H9 (cell line): ENCODE measurements around the gene RAPGEF3. TPM values are rescaled to one million over a fixed set of nuclear protein-coding genes. Genes with fewer than 3 reads are reported as not detected.

Experiments used
- DNase-seq: peaks from one replicate; pipeline ENCODE4 v3.0.0-alpha.2; 2017
- H2AFZ ChIP-seq: one replicate; pipeline ENCODE4 v1.6.1; 2013; ENCODE audit warnings: mild to moderate bottlenecking, low read length, control low read depth, moderate library complexity
- H2AK5ac ChIP-seq: 2 replicates; pipeline ENCODE4 v1.6.1; 2013; ENCODE audit warnings: low read length, control low read depth, mixed read lengths; ENCODE audit not compliant: insufficient read length
- H2BK120ac ChIP-seq: one replicate; pipeline ENCODE4 v1.6.1; 2013; ENCODE audit warnings: low read depth, mild to moderate bottlenecking, low read length, control low read depth, inconsistent platforms; ENCODE audit not compliant: poor library complexity, severe bottlenecking
- H2BK12ac ChIP-seq: 2 replicates; pipeline ENCODE4 v1.6.1; 2013; ENCODE audit warnings: low read length, control low read depth, mixed read lengths, low read depth; ENCODE audit not compliant: insufficient read length
- H2BK15ac ChIP-seq: 2 replicates; pipeline ENCODE4 v1.6.1; 2013; ENCODE audit warnings: low read depth, low read length, control low read depth
- H2BK20ac ChIP-seq: one replicate; pipeline ENCODE4 v1.6.1; 2013; ENCODE audit warnings: low read depth, mild to moderate bottlenecking, low read length, control low read depth, inconsistent platforms; ENCODE audit not compliant: poor library complexity, severe bottlenecking
- H2BK5ac ChIP-seq: 2 replicates; pipeline ENCODE4 v1.6.1; 2013; ENCODE audit warnings: low read length, control low read depth, mixed read lengths; ENCODE audit not compliant: insufficient read length
- H3K14ac ChIP-seq: 2 replicates; pipeline ENCODE4 v1.6.1; 2013; ENCODE audit warnings: low read length, control low read depth; ENCODE audit not compliant: insufficient read depth
- H3K18ac ChIP-seq: 2 replicates; pipeline ENCODE4 v1.6.1; 2013; ENCODE audit warnings: low read depth, mild to moderate bottlenecking, mixed read lengths, low read length, control low read depth; ENCODE audit not compliant: insufficient read length
- H3K23ac ChIP-seq: 2 replicates; pipeline ENCODE4 v1.6.1; 2013; ENCODE audit warnings: low read length, control low read depth, mixed read lengths, low read depth; ENCODE audit not compliant: insufficient read length
- H3K23me2 ChIP-seq: 2 replicates; pipeline ENCODE4 v1.6.1; 2013; ENCODE audit warnings: low read depth, mild to moderate bottlenecking, mixed read lengths, low read length, control low read depth; ENCODE audit not compliant: insufficient read length, poor library complexity, severe bottlenecking
- H3K27ac ChIP-seq: 2 replicates; pipeline ENCODE4 v1.5.1; 2013; ENCODE audit warnings: low read length, control low read depth, mixed read lengths, low read depth; ENCODE audit not compliant: insufficient read length
- H3K27me3 ChIP-seq: 2 replicates; pipeline ENCODE4 v1.6.1; 2013; ENCODE audit warnings: low read length, control low read depth, inconsistent platforms; ENCODE audit not compliant: insufficient read depth
- H3K4ac ChIP-seq: 2 replicates; pipeline ENCODE4 v1.6.1; 2013; ENCODE audit warnings: low read depth, mild to moderate bottlenecking, control low read depth, inconsistent platforms, low read length, moderate library complexity
- H3K4me1 ChIP-seq: 2 replicates; pipeline ENCODE4 v1.6.1; 2013; ENCODE audit warnings: low read length, control low read depth, inconsistent platforms; ENCODE audit not compliant: insufficient read depth
- H3K4me2 ChIP-seq: 2 replicates; pipeline ENCODE4 v1.6.1; 2013; ENCODE audit warnings: low read length, control low read depth, mixed read lengths; ENCODE audit not compliant: insufficient read length, insufficient read depth
- H3K56ac ChIP-seq: 2 replicates; pipeline ENCODE4 v1.6.1; 2013; ENCODE audit warnings: low read depth, mild to moderate bottlenecking, mixed read lengths, low read length, control low read depth; ENCODE audit not compliant: insufficient read length
- H3K79me1 ChIP-seq: 2 replicates; pipeline ENCODE4 v1.6.1; 2013; ENCODE audit warnings: low read depth, mild to moderate bottlenecking, moderate library complexity, low read length, control low read depth, inconsistent platforms; ENCODE audit not compliant: insufficient read depth, poor library complexity, severe bottlenecking
- H3K79me2 ChIP-seq: 2 replicates; pipeline ENCODE4 v1.6.1; 2013; ENCODE audit warnings: low read length, control low read depth, inconsistent platforms; ENCODE audit not compliant: insufficient read depth
- H3K9ac ChIP-seq: 2 replicates; pipeline ENCODE4 v1.6.1; 2013; ENCODE audit warnings: low read length, control low read depth, mixed read lengths; ENCODE audit not compliant: insufficient read length; ENCODE audit errors: extremely low read depth
- H3K9me3 ChIP-seq: one replicate; pipeline ENCODE4 v1.6.1; 2013; ENCODE audit warnings: low read depth, low read length, inconsistent platforms; ENCODE audit not compliant: control insufficient read depth
- H3T11ph ChIP-seq: one replicate; pipeline ENCODE4 v1.6.1; 2013; ENCODE audit warnings: mild to moderate bottlenecking, low read length, control low read depth, inconsistent platforms
- H4K20me1 ChIP-seq: one replicate; pipeline ENCODE4 v1.6.1; 2013; ENCODE audit not compliant: control insufficient read depth, insufficient read length, insufficient read depth
- H4K5ac ChIP-seq: 2 replicates; pipeline ENCODE4 v1.6.1; 2013; ENCODE audit warnings: low read depth, mild to moderate bottlenecking, mixed read lengths, low read length, control low read depth; ENCODE audit not compliant: insufficient read length
- H4K8ac ChIP-seq: replicated peaks from 2 replicates; pipeline ENCODE4 v1.6.1; 2013; ENCODE audit warnings: low read length, control low read depth, mixed read lengths, low read depth; ENCODE audit not compliant: insufficient read length
- H4K91ac ChIP-seq: 2 replicates; pipeline ENCODE4 v1.6.1; 2013; ENCODE audit warnings: low read depth, mild to moderate bottlenecking, moderate library complexity, mixed read lengths, low read length, control low read depth; ENCODE audit not compliant: insufficient read length
- H3K27ac Mint-ChIP-seq, 3 experiments: 2 replicates in 2 of 3; 3 replicates in 1 of 3; pipeline ENCODE4 v1.8.0; 2020 to 2021; ENCODE audit warnings: mixed read lengths in 3 of 3, mild to moderate bottlenecking in 1 of 3, moderate library complexity in 1 of 3
- H3K27me3 Mint-ChIP-seq: 2 replicates; pipeline ENCODE4 v1.8.0; 2021; ENCODE audit warnings: low read depth, mild to moderate bottlenecking, moderate library complexity, mixed read lengths
- H3K36me3 Mint-ChIP-seq, 3 experiments: 2 replicates in 2 of 3; 3 replicates in 1 of 3; pipeline ENCODE4 v1.8.0; 2020 to 2021; ENCODE audit warnings: low read depth in 3 of 3, mixed read lengths in 3 of 3; ENCODE audit not compliant: insufficient read depth in 1 of 3
- H3K4me1 Mint-ChIP-seq, 2 experiments: 2 replicates each; pipeline ENCODE4 v1.8.0; 2020; ENCODE audit warnings: mixed read lengths in 2 of 2
- H3K4me3 Mint-ChIP-seq, 2 experiments: 2 replicates in 1 of 2; 3 replicates in 1 of 2; pipeline ENCODE4 v1.8.0; 2020 to 2021; ENCODE audit warnings: mild to moderate bottlenecking in 2 of 2, mixed read lengths in 2 of 2, moderate library complexity in 1 of 2
- H3K9me3 Mint-ChIP-seq, 2 experiments: 2 replicates in 1 of 2; 3 replicates in 1 of 2; pipeline ENCODE4 v1.8.0; 2020; ENCODE audit warnings: mild to moderate bottlenecking in 2 of 2, mixed read lengths in 2 of 2, moderate library complexity in 1 of 2
- WGBS: extraction: QIAGEN DNeasy Blood & Tissue Kit; methylation state at CpG from one replicate; pipeline ENCODE4 v1.1.7; 2013; ENCODE audit warnings: missing lambda C conversion rate, low lambda C conversion rate, mixed read lengths; ENCODE audit not compliant: insufficient read length; ENCODE audit errors: extremely low coverage; 5-methylcytosine and 5-hydroxymethylcytosine counted together
- total RNA-seq: library from RNA; stranded (reverse); gene quantifications from 2 replicates; pipeline ENCODE4 v1.2.1, GENCODE V29; 2021
- TF ChIP-seq, protein P1 (sequence below): fragments of 200-600 bp; sonication (generic); conservative IDR thresholded peaks from 3 replicates; pipeline ENCODE4 v1.8.0; 2021; ENCODE audit warnings: antibody characterized with exemption, mild to moderate bottlenecking

The RAPGEF3 gene
- total RNA-seq, 1 experiment from 2014 or later = 7.4 TPM

DNA sequence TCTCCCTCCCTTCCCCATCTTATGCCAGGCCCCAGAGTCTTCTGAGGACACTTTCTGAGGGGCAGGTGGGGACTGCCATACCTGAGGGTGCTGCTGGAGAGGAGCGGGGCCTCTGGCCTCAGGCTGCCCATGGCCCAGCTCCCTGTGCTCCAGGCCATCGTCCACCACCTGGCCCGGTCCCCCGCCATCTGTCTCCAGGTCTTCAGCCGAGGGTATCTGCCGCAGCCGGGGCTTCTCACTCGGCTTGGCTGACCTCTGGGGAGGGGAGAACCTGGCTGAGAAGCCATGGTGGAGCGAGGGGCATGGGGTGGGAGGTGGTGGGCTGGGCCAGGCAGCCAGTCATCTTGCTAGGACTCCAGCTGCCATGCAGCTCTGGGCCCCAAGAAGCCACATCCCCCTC, 36.0 kb upstream of the RAPGEF3 start:
- Histone ChIP-seq H2AK5ac (no peak overlapping the region), H3K23me2 (no peaks in the 10 kb centered on the region), H2BK120ac (no peak overlapping the region), H3K79me1 (no peaks in the 10 kb centered on the region), H3K23ac (no peak overlapping the region), H3K9me3 (no peaks in the 10 kb centered on the region), H4K8ac (no peak overlapping the region), H3K18ac (no peak overlapping the region), H4K20me1 (peaks cover 2% of the 10 kb centered on the region), H2AFZ (no peak overlapping the region), H2BK12ac (no peak overlapping the region), H4K5ac (no peak overlapping the region), H2BK15ac (no peak overlapping the region), H3K79me2 (no peaks in the 10 kb centered on the region), H3K4me2 (no peak overlapping the region), H3K27me3 (no peaks in the 10 kb centered on the region), H3K9ac (no peak overlapping the region), H3K56ac (no peak overlapping the region), H3K4ac (no peak overlapping the region), H3T11ph (no peak overlapping the region), H3K14ac (no peak overlapping the region), H4K91ac (no peak overlapping the region), H2BK20ac (no peak overlapping the region), H3K4me1 (no peaks in the 10 kb centered on the region), H2BK5ac (no peak overlapping the region), H3K27ac (no peak overlapping the region)
- peaks cover 2 to 18% of the 10 kb centered on the region in 2 experiments; a peak in 2 of 4 replicates for H3K4me1 Mint-ChIP-seq
- WGBS = no CpG with 5 or more reads among the region's 9 CpGs
- H3K9me3 Mint-ChIP-seq = no peaks in the 10 kb centered on the region; a peak in 1 of 5 replicates
- H3K36me3 Mint-ChIP-seq = peaks cover 25 to 53% (median 51%) of the 10 kb centered on the region in 3 experiments; a peak in 6 of 7 replicates
- H3K27ac Mint-ChIP-seq = no peak overlapping the region
- no peak overlapping the region for H3K4me3 Mint-ChIP-seq
- DNase-seq = no peak
- TF ChIP-seq, protein P1, sequence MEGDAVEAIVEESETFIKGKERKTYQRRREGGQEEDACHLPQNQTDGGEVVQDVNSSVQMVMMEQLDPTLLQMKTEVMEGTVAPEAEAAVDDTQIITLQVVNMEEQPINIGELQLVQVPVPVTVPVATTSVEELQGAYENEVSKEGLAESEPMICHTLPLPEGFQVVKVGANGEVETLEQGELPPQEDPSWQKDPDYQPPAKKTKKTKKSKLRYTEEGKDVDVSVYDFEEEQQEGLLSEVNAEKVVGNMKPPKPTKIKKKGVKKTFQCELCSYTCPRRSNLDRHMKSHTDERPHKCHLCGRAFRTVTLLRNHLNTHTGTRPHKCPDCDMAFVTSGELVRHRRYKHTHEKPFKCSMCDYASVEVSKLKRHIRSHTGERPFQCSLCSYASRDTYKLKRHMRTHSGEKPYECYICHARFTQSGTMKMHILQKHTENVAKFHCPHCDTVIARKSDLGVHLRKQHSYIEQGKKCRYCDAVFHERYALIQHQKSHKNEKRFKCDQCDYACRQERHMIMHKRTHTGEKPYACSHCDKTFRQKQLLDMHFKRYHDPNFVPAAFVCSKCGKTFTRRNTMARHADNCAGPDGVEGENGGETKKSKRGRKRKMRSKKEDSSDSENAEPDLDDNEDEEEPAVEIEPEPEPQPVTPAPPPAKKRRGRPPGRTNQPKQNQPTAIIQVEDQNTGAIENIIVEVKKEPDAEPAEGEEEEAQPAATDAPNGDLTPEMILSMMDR = no peak
- no peaks in the 10 kb centered on the region for H3K27me3 Mint-ChIP-seq
